SK-N-MC (cell line): ENCODE measurements around the gene CCNQ.

Experiments
- DNase-seq: peaks from one replicate; pipeline ENCODE4 v3.0.0-alpha.2; 2011; ENCODE audit warnings: low read depth, low spot score
- H3K27ac ChIP-seq: fragments of 200-600 bp; sonication (generic); 2 replicates; pipeline ENCODE4 v1.5.1; 2016; ENCODE audit warnings: mixed run types
- H3K36me3 ChIP-seq: fragments of 200-600 bp; sonication (generic); 2 replicates; pipeline ENCODE4 v1.6.1; 2017; ENCODE audit warnings: antibody characterized with exemption, low read length, mixed read lengths; ENCODE audit not compliant: insufficient read depth
- H3K4me3 ChIP-seq: fragments of 200-600 bp; sonication (generic); 2 replicates; pipeline ENCODE4 v1.5.1; 2016
- H3K9ac ChIP-seq: fragments of 200-600 bp; sonication (generic); 2 replicates; pipeline ENCODE4 v1.8.0; 2017; ENCODE audit warnings: mixed run types, mixed read lengths; ENCODE audit not compliant: insufficient read length
- H3K9me3 ChIP-seq: fragments of 200-600 bp; sonication (generic); 2 replicates; pipeline ENCODE4 v1.6.1; 2017; ENCODE audit warnings: low read depth, mild to moderate bottlenecking, antibody characterized with exemption, low read length, moderate library complexity, mixed read lengths
- EZH2 ChIP-seq: fragments of 200-600 bp; sonication (generic); IDR thresholded peaks from one replicate; pipeline ENCODE4 v1.6.1; 2017; ENCODE audit warnings: antibody characterized with exemption
- FOXP2 ChIP-seq: optimal IDR thresholded peaks from 2 replicates; pipeline ENCODE3; 2011; ENCODE audit warnings: mild to moderate bottlenecking, moderate library complexity; ENCODE audit not compliant: insufficient read depth; ENCODE audit errors: extremely low read length, control extremely low read depth
- POLR2AphosphoS5 ChIP-seq: IDR thresholded peaks from 2 replicates; pipeline ENCODE4 v1.6.1; 2012; ENCODE audit warnings: mild to moderate bottlenecking, low read depth, low read length, borderline replicate concordance

CCNQ gene

DNA sequence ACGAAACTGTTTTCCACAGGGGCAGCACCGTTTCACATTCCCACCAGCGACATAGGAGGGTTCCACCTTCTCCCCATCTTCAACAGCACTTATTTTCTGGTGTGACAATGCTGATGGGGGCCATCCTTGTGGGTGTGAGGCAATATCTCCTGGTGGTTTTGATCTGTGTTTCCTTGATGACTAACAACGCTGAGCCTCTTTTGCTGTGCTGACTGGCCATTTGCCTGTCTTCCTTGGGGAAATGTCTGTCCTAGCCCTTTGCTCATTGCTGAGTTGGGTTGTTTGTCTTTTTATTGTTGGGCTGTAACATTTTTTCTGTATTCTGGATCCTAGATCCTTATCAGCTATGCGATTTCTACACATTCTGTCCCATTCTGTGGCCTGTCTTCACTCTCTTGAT is 47.8 kb downstream of the CCNQ start:
- no peak overlapping the region for H3K9ac ChIP-seq
- no peaks in the 10 kb centered on the region for H3K9me3 ChIP-seq
- H3K36me3 ChIP-seq = no peaks in the 10 kb centered on the region
- no peak for TF ChIP-seq POLR2AphosphoS5
- TF ChIP-seq FOXP2 = no peak
- TF ChIP-seq EZH2 = no peak
- no peak overlapping the region for H3K4me3 ChIP-seq
- H3K27ac ChIP-seq = no peak overlapping the region
- no peak for DNase-seq

DNA sequence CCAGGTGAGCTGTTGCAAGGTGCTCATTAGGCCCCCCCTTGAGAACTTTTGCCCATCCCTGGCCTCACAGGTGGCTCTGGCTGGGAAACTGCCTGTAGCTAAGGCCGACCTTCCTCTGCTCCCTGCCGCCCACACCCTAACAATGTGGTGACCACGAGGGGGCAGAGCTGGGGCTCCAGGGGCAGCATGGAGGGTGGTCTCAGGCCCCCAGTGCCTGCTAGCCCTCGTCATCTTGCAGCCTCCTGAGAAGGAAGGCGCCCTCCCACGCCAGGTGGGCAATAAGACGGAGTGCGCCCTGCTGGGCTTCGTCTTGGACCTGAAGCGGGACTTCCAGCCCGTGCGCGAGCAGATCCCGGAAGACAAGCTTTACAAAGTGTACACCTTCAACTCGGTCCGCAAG is 49.1 kb downstream of the CCNQ start:
- no peak overlapping the region for H3K27ac ChIP-seq
- no peak for DNase-seq
- TF ChIP-seq EZH2 (no peak), FOXP2 (no peak), POLR2AphosphoS5 (no peak)
- no peaks in the 10 kb centered on the region for H3K36me3 ChIP-seq
- H3K4me3 ChIP-seq = no peak overlapping the region
- H3K9me3 ChIP-seq = no peaks in the 10 kb centered on the region
- H3K9ac ChIP-seq = no peak overlapping the region

DNA sequence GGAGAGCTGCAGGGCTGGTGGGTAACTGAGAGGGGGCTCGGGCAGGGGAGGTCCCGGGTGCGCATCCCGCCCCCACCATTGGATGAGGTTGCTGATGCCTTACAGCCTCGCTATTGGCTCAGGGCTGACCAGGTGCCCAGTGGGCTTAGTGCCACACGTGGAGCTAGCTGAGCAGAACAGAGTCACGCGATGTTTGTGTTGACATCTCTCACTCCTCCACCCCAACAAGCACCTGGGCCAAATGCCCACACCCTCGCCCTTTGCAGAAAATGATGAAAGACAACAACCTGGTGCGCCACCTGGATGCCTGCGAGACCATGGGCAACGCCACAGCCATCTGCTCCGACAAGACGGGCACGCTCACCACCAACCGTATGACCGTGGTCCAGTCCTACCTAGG is 49.7 kb downstream of the CCNQ start:
- Histone ChIP-seq H3K36me3 (no peaks in the 10 kb centered on the region), H3K9ac (no peak overlapping the region), H3K4me3 (no peak overlapping the region), H3K27ac (no peak overlapping the region), H3K9me3 (no peaks in the 10 kb centered on the region)
- TF ChIP-seq EZH2 = no peak
- TF ChIP-seq FOXP2 = no peak
- no peak for TF ChIP-seq POLR2AphosphoS5
- no peak for DNase-seq

DNA sequence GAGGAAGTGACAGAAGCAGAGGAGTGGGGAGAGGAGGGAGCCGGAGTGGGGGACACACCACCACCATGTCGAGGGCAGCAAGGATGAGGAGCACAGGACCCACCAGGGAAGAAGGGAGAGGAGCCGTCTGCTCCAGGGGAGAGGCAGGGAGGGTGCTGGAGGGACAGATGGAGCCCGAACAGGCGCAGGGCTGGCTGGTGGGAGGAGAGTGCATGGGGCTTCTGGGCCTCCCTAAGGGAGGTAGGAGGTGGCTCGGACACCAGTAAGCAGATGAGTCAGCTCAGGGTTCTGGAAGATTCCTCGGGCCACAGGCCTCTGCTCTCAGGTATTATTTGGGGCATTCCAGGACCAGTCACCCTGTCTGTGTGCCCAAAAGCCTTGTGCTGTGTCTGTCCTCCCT is 51.7 kb downstream of the CCNQ start:
- Histone ChIP-seq H3K4me3 (no peak overlapping the region), H3K36me3 (no peaks in the 10 kb centered on the region), H3K27ac (no peak overlapping the region), H3K9ac (no peak overlapping the region), H3K9me3 (no peaks in the 10 kb centered on the region)
- no peak for DNase-seq
- TF ChIP-seq EZH2 (no peak), FOXP2 (no peak), POLR2AphosphoS5 (no peak)

- no peak overlapping the region for H3K27ac ChIP-seq
- no peaks in the 10 kb centered on the region for H3K36me3 ChIP-seq
- no peak for DNase-seq
- TF ChIP-seq EZH2 (no peak), POLR2AphosphoS5 (no peak), FOXP2 (no peak)
- no peaks in the 10 kb centered on the region for H3K9me3 ChIP-seq
- no peak overlapping the region for H3K9ac ChIP-seq
- no peak overlapping the region for H3K4me3 ChIP-seq
These were observed 52.6 kb downstream of the CCNQ start for GRCh38 chrX:153546386-153546785.

DNA sequence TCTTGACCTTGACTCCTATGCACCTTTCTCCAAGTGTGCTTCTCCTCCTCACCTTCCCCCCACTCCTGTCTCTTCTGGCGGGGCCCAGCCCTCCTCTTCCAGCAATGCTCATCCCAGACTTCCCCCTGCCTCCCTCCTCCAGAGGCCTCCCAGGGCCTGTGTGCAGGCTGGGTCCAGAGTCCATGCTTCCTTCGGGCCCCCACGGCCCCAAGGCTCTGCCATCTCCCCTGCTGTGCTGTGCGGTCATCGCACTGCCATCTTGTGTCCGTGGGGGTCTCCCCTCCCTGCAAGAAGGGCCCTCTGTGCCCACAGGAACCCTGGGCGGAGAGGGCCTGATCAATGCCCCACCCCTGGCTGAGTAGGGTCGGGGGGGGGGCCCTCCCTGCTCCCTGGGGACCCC is 54.2 kb downstream of the CCNQ start:
- H3K27ac ChIP-seq = no peak overlapping the region
- H3K4me3 ChIP-seq = no peak overlapping the region
- H3K36me3 ChIP-seq = no peaks in the 10 kb centered on the region
- H3K9ac ChIP-seq = no peak overlapping the region
- no peak for DNase-seq
- H3K9me3 ChIP-seq = no peaks in the 10 kb centered on the region
- TF ChIP-seq EZH2 (no peak), POLR2AphosphoS5 (no peak), FOXP2 (no peak)

- Histone ChIP-seq H3K4me3 (no peak overlapping the region), H3K9ac (no peak overlapping the region), H3K27ac (no peak overlapping the region), H3K36me3 (no peaks in the 10 kb centered on the region), H3K9me3 (no peaks in the 10 kb centered on the region)
- no peak for TF ChIP-seq FOXP2
- no peak for TF ChIP-seq POLR2AphosphoS5
- TF ChIP-seq EZH2 = no peak
- no peak for DNase-seq
These were observed 59.0 kb downstream of the CCNQ start for GRCh38 chrX:153539979-153540358.

DNA sequence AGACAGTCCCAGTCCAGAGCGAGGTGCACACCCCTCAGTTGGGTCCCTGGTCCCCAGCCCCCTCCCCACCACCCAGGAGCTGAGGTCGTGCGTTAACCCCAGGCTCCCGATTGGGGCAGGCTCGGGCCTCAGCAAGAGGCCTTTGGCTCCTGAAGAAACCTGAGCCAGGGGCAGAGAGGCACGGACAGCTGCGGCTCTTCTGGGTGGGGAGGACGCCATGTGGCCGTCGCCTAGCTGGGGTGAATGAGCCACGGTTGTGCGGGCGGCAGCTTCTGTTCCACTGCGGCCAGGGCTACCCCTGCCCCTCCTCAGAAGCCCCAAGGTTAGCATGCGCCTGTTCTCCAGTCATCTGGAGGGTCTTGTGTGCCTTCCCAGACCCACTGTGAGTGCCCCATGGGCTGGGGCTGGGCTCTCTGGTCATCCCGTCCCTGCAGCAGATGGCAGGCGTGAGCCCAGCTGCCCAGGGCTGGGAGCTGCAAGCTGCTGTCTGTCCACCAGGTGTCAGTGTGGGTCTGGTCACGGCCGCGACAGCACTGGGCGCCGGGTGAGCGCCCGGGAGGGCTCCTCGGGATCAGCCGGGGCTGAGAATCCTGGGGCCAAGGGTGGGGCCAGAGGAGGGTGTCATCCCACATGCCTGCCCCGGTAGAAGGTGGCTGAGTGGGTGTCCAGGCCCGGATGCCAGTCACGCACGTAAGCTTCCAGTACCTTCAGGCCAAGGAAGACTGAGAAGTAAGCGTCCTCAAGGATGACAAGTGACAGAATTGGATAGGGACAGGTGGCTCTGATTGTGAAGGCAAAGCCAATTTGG is 59.6 kb downstream of the CCNQ start:
- no peak for DNase-seq
- H3K9me3 ChIP-seq = no peaks in the 10 kb centered on the region
- H3K9ac ChIP-seq = no peak overlapping the region
- H3K36me3 ChIP-seq = no peaks in the 10 kb centered on the region
- no peak overlapping the region for H3K27ac ChIP-seq
- H3K4me3 ChIP-seq = no peak overlapping the region
- TF ChIP-seq EZH2 (no peak), FOXP2 (no peak), POLR2AphosphoS5 (no peak)

DNA sequence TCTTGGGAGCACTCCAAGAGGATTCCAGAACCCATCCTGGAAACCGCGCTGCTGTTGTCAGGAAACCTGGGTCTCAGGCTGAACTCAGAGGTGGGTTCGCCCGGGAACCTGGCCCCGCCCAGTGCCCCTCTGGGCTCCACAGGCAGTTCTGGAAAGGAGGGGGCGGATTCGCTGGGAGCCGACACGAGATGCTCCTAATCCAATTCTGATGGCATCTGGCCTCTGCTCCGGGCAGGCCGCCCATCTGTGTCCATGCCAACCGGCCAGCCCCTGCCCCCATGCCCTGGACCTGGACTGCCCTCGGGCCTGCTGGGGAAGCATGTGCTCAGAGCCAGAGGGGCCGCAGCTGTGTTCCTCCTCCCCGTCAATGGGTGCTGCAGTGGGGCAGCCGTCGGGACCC is 60.5 kb downstream of the CCNQ start:
- H3K4me3 ChIP-seq = no peak overlapping the region
- no peaks in the 10 kb centered on the region for H3K36me3 ChIP-seq
- no peaks in the 10 kb centered on the region for H3K9me3 ChIP-seq
- H3K27ac ChIP-seq = no peak overlapping the region
- DNase-seq = no peak
- H3K9ac ChIP-seq = no peak overlapping the region
- no peak for TF ChIP-seq POLR2AphosphoS5
- no peak for TF ChIP-seq EZH2
- no peak for TF ChIP-seq FOXP2
